ENCODE data around the gene GPATCH2. TPM values are rescaled to one million over a fixed set of nuclear protein-coding genes. Genes with fewer than 3 reads are reported as not detected.
"Not testable (repeated sequence)": the region's sequence is repeated elsewhere in the genome, so short reads cannot be mapped to it uniquely, and the experiment has no call there.

GPATCH2 gene
- polyA plus RNA-seq, 1 donor, result 29.2 TPM

DNA sequence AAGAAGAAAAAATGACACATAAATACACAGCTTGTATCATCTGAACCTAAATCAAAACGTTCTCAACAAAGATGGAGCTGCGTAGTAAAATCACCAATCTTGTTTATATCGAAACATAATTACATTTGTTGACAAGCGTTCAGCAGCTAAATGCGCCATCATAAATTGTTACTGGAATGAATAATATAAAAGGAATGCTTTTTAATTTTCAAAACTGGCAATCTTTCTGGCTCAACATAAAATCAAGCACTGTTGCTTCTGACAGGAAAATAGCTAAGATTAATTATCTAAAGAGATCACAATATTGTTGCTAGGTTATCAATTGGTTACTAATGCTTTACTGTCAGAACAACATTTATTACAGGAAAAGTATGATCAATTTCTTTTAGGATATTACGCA is 181.5 kb downstream of the GPATCH2 start:
- DNase-seq, result no peak

DNA sequence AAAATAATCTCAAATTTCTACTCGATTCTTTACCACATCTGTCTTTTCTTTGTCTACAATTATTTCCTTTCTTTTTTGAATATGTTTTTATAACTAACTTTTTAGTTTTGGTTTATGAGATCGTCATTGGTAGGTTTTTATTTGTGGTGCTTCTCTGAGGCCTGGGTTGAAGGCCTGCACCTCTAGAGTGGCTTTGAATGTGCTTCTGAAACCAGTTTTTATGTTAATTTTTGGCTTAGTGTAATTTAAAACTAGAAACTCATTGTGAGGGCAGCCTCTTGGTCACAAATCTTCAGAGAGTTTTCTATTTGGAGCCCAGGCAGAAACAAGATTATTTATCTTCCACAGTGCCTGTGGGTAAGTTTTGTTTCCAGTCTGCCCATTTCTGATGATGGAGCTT is 187.0 kb downstream of the GPATCH2 start:
- no peak for DNase-seq

DNA sequence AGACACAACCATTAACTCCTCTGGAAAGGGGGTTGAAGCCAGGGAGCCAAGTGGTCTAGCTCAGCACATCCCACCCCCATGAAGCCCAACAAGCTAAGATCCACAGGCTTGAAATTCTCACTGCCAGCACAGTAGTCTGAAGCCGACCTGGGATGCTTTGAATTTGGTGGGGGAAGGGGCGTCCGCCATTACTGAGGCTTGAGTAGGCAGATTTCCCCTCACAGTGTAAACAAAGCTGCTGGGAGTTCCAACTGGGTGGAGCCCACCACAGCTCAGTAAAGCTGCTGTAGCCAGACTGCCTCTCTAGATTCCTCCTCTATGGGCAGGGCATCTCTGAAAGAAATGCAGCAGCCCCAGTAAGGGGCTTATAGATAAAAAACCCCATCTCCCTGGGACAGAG is 193.5 kb downstream of the GPATCH2 start:
- DNase-seq, result no peak

DNA sequence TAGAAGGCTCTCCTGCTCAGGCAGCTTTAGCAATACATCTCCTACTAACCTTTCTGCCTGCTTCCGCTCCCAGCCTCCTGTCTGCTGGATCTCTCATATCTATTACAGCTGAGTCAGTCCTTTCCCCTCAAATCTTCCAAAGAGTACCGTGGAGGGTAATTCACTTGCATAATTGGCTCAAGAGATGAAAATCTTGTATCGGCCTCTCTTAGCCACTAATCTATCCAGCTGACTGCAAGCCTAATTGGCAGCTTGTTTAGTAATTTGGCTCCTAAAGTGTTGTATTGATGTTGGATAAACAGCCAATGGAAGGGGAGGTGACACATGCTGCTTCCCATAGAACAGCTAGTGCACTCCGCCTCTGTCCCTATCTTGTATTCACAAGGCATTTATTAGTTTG is 195.7 kb downstream of the GPATCH2 start:
- DNase-seq, result no peak

DNA sequence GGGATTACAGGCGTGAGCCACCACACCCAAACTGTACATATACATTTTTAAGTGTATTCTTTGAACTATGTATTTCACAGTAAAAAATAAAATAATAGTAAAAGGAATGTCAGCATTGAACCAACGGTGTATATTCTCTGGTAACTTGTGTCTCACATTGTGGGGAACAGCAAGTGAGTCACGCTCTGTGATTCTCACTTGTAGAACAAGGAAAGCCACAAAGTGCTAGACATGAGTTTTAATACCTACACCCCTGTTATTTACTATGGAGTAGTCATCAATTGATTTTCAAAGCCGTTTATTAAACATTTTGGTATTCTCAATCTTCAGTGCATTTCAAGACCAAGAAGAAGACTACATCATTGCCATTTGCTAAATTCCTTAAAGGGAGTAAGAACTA is 197.2 kb downstream of the GPATCH2 start:
- no peak for DNase-seq

DNA sequence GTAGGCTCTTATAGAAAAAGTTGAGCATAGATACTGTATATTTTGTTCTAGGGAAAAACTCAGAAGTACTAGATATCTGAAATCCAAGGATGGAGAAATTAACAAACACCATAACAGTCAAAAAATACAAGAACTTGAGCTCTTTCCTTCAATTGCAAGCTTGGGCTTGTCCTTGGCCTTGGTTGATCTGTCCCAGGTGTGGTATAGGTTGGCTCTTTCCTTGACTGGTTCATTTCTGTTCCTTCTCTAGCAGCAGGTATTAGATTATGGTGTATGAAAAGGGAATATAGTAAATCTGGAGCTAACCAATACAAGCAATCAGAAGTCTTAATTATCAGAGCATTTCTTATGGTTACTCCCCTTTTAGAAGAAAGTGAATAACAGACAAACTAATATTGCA is 198.6 kb downstream of the GPATCH2 start:
- no peak for DNase-seq

DNA sequence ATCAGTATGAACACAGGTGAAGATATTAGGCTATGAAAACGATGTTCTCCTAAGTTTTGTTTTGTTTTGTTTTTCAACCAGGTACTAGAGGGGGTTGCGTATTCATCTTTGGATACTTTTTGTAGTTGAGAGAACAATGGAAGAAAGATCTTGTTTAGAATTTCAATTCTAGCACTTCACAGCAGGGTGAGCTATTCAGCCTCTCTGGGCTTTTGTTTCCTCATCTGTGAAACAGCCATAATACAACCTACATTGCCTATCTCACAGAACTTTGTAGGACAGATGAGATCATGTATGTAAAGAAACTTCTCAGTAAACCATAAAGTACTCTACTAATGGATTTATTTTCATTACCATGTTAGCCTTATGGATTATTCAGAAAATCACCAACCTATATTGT is 199.5 kb downstream of the GPATCH2 start:
- no peak for DNase-seq

DNA sequence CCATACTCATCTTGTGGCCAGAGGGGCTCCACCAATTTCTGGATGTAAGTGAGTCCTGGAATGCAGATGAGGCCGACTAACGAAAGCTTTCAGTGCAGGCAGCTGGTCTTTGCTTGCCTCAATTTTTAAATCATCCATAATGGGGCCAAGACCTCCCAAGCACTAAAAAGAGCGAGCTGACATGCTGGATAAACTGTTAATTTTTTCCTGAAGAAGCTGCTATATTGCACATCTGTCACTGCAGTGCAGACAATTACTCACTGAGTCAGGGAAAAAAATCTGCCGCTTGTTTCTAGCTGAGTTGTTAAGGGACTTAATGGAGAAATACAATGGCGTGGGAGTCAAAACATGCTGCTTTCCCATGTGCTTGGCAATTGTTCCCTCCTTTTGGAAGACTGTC is 205.5 kb downstream of the GPATCH2 start:
- peak; percentile 18 for DNase-seq

DNA sequence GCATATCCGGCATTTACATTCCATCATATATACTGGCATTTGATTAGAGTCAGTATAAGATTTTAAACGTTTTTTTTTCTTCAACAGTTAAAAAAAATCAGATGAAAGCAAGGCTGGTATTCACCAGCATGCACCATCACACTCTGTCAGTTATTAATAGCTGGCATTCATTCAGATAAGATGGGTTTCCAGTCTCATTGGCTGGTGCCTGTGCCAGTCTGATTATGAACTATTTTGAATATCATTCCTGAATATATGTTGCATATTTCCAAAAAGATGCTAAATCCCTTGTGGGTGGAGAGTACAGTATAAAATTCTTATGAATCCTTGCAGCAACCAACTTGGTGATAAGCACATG is 211.7 kb downstream of the GPATCH2 start:
- DNase-seq, result no peak

DNA sequence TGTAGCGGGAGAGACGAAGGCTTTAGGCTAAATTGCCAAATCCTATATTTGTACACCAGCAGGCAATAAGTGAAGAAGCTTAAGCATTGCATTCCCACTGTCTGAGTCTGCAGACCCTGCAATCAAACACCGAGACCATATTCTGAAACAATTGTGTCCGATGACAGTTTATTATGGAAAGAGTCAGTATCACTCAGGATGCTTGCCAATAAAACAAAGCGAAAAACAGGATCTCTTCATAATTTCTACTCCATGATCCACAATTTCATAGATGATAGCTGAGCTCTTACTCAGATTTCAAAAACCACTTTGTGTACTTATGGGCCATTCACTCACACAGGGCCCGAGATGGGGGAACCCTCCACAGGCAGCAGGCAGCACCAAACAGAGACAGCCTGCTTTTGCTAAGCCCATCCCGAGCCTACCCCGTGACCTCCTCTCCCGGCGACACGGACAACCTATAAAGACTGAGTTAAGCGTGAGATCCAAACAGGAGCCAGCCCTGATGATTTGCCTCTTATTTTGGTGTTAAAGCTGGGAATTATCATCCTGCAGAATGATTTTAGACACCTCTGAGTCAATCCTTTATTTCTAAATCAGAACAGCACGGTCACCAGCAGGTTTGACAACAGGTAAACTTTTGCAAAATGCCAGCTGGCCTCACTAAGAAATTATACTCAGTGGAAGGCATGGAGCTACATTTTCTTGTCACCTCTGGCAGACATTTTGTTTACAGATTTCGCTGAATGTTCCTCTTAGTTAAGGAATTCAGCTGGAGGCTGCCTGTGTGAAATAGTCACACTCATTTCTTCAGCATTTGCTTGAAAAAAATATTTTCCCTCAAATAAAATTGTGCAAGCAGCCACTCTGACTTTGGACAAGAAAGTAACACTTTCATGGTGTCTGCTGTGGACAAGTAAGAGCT is 212.4 kb downstream of the GPATCH2 start:
- no peak for DNase-seq

DNA sequence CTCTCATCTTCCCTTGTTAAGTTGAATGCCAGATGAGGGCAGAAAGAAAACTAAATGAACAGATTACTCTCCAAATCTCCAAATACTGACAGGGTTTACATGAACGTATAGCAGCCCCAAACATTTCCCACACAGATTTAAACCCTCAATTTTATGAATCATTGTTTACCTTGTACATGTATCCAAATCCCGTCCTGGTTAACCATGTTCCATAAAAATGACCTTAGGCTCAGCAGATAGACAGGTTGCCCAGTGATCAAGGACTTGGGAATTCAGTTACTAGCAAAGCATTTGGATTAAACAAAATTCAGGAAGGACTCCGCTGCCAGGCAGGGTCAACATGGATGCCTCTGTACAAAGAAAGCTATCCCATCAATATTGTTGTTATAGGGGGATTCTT is 213.5 kb downstream of the GPATCH2 start:
- no peak for DNase-seq

DNA sequence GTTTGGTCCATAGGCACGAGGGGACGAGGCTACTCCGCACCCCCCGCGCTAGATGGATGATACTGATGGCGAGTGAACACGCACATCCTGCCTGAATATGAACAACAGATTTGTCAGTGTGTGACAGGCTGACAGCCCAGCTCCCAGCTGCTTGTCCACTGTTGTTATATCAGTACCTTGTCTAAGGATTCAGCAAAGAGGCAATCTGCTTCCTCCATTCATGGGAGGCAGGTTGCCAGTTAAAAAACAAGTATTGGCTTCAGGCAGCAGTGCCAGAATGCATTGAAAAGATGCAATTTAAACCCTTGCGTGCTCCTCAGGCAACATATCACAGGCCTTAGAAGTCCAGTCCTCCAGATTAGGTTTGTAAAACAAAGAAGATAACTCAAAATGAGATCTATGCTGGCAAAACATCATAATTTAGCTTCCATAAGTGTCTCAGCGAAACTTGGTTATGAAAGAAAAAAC is 223.3 kb downstream of the GPATCH2 start:
- DNase-seq, result no peak

DNA sequence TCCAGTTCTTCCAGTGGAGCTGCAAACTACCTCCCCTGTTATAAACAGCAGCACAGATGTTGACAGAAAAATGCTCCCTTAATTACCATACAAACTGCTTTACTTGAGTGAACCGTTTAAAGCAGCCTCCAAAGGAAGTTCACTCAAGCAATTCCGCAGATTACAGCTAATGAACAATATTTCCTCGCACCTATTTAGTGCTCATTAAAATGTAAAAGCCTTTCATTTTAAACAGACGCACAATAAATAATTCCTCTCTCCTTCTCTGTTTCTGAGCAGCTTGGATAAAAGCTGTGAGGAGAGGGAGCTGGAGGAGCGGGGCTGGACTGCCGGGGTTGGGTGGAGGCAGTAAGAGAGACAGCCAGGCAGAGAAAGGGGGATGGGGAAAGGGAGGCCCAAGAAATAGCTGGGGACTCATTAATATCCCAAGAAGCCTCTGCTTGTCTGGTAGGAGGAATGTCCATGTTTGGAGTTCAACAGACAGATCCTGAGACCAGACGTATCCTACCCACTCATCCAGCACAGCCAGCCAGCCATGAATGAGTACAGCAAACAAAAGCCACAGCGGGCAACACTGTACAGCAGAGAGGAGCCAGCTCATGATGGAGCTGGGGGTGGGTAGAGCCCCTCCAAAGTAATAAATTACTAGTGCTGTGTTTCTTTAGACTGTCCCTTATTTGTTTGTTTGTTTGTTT is 227.7 kb downstream of the GPATCH2 start:
- peak; percentile 31 for DNase-seq

DNA sequence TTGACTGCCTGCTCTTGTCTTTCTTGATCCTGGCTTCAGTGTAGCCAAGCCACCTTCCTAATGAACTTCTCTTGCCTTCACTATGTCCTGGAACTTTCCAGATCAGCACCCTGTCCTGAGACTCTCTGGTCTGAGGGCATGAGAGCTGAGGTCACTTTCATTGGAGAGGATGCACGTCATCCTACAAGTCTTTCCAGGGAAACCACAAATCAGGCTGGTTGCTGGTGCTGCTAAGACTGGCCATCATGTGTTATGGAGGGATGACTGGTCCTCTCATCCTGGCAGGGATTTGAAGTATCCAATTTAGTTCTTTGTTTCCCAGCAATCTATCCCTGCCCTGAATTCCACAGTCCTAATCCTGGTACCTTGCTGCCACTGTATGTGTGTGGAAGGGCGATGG is 228.6 kb downstream of the GPATCH2 start:
- DNase-seq, result no peak

DNA sequence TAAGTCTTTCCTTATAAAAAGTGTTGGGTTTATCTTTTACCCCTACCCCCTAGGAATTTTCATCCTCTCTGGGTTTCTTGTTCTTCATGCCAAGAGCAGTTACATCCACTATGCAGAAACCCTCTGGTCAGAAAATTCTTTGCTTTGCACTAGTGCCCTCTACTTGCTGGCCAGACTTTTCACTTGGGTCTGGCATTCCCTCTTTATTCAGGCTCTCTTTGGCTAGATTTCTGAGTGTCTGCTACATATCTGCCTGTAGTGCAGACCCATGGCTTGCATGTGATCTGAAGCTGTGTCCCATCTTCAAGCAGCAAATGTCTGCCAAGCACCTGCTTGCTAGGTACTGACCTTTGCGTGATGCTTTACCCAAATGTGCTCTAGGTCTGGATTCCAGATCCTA is 237.0 kb downstream of the GPATCH2 start:
- DNase-seq, result peak; percentile 18

DNA sequence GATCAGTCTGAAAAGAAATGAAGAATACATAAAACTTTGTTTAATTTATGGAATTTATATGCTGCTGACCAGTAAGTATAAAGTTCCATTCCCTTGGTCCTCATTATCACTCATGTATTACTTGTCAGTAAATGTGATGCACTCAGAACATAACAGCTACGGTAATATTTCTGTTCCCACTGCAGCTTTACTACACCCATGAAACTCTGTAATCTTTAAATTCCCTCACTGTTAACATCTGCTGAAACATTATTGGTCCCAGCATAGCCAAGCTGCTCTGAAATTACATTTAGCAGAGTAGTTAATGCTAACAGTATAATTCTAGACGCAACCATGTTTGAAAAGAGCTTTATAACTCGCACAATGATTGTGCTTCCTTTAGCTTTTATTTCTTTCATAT is 238.4 kb downstream of the GPATCH2 start:
- no peak for DNase-seq

DNA sequence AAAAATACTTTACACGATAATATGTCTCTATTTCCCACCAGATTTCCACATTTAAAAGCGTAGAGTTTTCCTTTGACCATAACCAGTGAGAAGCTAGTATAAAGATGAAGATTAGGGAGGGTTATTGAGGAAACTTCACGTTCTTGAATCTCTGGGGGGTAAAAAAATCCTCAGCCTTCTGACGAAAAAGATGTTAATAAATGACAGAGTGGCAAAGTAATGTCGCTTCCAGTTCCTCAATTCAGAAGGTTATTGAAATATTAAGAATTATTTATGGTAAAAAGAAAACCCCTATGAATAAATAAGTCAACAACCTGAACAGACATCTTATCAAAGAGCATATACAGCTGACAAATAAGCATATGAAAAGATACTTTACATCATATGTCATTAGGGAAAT is 241.0 kb downstream of the GPATCH2 start:
- DNase-seq, result no peak

DNA sequence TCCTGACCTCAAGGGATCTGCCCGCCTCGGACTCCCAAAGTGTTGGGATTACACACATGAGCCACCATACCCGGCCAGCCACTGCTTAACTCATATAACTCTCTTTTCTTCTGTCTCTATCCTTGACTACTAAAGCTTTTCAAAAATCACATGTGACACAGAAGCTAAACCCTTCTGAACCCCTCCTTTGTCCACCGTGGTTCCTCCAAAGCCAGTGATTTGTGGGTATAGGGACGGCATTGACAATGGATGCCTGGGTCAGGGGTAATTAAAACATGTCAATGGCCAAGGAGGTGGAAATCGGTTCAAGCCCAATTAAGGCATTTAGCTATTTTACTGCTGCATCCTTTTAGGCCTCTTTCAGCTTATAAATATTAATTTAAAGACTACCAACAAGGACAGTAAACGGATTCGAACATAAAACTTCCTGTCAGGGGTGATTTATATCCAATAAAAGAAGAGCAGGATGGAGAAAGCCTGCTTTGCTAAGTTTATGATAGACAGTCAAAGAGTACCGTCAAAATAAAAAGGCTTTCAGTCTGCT is 242.3 kb downstream of the GPATCH2 start:
- no peak for DNase-seq

DNA sequence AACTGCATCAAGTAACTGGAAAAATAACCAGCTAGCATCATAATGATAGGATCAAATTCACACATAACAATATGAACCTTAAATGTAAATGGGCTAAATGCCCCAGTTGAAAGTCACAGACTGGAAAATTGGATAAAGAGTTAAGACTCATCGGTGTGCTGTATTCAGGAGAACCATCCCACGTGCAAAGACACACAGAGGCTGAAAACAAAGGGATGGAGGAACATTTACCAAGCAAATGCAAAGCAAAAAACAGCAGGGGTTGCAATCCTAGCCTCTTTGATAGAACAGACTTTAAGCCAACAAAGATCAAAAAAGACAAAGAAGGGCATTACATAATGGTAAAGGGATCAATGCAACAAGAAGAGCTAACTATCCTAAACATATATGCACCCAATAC is 249.1 kb downstream of the GPATCH2 start:
- not testable (repeated sequence) for DNase-seq

DNA sequence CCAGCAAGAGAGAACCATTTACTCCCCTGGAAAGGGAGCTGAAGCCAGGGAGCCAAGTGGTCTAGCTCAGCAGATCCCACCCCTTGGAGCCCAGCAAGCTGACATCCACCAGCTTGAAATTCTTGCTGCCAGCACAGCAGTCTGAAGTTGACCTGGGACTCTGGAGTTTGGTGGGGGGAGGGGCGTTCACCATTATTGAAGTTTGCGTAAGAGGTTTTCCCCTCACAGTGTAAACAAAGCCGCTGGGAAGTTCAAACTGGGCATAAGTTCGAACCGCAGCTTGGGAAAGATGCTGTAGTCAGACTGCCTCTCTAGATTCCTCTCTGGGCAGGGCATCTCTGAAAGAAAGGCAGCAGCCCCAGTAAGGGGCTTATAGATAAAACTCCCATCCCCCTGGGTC is 251.1 kb downstream of the GPATCH2 start:
- not testable (repeated sequence) for DNase-seq

DNA sequence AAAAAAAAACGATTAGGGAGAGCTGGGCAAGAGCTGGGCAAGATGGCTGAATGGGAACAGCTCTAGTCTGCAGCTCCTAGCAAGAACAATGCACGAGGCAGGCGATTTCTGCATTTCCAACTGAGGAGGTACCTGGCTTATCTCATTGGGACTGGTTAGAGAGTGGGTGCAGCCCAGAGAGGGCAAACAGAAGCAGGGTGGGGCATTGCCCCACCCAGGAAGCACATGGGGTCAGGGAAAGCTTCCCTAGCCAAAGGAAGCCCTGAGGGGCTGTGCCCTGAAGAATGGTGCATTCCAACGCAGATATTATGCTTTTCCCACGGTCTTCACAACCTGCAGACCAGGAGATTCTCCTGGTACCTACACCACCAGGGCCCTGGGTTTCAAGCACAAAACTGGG is 251.6 kb downstream of the GPATCH2 start:
- DNase-seq, result no peak
